ENCODE data around the gene EEA1. TPM values are rescaled to one million over a fixed set of nuclear protein-coding genes. Genes with fewer than 3 reads are reported as not detected.

The EEA1 gene
- total RNA-seq, 1 donor from 2014 or later: 12.0 TPM

DNA sequence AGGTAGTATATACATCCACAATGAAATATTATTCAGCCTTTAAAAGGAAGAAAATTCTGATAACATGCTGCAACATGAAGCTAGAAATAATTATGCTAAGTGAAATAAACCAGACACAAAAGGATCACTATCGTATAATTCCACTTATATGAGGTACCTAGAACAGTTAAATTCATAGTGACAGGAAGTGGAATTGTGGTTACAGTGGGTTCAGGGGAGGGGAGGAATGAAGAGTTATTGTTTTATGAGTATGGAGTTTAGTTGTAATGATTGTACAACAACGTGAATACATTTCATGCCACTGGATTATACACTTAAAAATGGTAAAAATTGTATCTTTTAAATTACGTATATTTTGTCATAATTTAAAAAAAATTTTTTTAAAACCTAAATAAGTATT is 21.0 kb downstream of the EEA1 start:
- H3K4me3 Mint-ChIP-seq (ENCODE audit: unreplicated experiment): no peak overlapping the region
- TF ChIP-seq, protein P1, sequence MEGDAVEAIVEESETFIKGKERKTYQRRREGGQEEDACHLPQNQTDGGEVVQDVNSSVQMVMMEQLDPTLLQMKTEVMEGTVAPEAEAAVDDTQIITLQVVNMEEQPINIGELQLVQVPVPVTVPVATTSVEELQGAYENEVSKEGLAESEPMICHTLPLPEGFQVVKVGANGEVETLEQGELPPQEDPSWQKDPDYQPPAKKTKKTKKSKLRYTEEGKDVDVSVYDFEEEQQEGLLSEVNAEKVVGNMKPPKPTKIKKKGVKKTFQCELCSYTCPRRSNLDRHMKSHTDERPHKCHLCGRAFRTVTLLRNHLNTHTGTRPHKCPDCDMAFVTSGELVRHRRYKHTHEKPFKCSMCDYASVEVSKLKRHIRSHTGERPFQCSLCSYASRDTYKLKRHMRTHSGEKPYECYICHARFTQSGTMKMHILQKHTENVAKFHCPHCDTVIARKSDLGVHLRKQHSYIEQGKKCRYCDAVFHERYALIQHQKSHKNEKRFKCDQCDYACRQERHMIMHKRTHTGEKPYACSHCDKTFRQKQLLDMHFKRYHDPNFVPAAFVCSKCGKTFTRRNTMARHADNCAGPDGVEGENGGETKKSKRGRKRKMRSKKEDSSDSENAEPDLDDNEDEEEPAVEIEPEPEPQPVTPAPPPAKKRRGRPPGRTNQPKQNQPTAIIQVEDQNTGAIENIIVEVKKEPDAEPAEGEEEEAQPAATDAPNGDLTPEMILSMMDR (IDR thresholded peaks at IDR 0.05; ENCODE audit: partially characterized antibody, unreplicated experiment): no peak
- no peaks in the 10 kb centered on the region for H3K27me3 Mint-ChIP-seq (ENCODE audit: unreplicated experiment)
- DNase-seq: no peak
- no peaks in the 10 kb centered on the region for H3K36me3 Mint-ChIP-seq (ENCODE audit: unreplicated experiment)
- H3K27ac Mint-ChIP-seq (ENCODE audit: unreplicated experiment): no peak overlapping the region
- H3K4me1 Mint-ChIP-seq (ENCODE audit: low read depth, unreplicated experiment): no peaks in the 10 kb centered on the region
- no peaks in the 10 kb centered on the region for H3K9me3 Mint-ChIP-seq (ENCODE audit: unreplicated experiment)

DNA sequence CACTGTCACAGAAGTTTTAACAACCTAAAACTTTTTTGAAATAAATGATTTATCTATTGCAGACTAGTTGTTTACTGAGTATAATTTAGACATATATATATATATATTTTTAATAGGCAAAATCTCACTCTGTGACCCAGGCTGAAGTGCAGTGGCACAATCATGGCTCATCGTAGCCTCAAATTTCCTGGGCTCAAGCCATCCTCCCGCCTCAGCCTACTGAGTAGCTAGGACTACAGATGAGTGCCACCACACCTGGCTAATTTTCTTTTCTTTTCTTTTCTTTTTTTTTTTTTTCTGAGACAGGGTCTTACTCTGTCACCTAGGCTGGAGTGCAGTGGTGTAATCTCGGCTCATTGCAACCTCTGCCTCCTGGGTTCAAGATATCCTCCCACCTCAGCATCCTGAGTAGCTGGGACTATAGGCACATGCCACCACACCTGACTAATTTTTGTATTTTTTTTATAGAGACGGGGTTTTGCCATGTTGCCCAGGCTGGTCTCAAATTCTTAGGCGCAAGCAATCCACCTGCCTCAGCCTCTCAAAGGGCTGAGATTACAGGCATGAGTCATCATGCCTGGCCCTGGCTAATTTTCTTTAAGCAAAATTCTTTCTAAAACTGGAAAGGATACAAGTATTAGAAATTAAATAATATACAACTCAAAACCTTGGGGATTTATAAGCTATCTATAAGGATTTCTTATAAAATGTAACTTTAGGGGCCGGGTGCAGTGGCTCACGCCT is 23.1 kb downstream of the EEA1 start:
- no peaks in the 10 kb centered on the region for H3K9me3 Mint-ChIP-seq (ENCODE audit: unreplicated experiment)
- H3K4me1 Mint-ChIP-seq (ENCODE audit: low read depth, unreplicated experiment): no peaks in the 10 kb centered on the region
- H3K4me3 Mint-ChIP-seq (ENCODE audit: unreplicated experiment): no peak overlapping the region
- DNase-seq: no peak
- H3K27me3 Mint-ChIP-seq (ENCODE audit: unreplicated experiment): no peaks in the 10 kb centered on the region
- TF ChIP-seq, protein P1 (IDR thresholded peaks at IDR 0.05; ENCODE audit: partially characterized antibody, unreplicated experiment): no peak
- H3K36me3 Mint-ChIP-seq (ENCODE audit: unreplicated experiment): no peaks in the 10 kb centered on the region
- no peak overlapping the region for H3K27ac Mint-ChIP-seq (ENCODE audit: unreplicated experiment)

DNA sequence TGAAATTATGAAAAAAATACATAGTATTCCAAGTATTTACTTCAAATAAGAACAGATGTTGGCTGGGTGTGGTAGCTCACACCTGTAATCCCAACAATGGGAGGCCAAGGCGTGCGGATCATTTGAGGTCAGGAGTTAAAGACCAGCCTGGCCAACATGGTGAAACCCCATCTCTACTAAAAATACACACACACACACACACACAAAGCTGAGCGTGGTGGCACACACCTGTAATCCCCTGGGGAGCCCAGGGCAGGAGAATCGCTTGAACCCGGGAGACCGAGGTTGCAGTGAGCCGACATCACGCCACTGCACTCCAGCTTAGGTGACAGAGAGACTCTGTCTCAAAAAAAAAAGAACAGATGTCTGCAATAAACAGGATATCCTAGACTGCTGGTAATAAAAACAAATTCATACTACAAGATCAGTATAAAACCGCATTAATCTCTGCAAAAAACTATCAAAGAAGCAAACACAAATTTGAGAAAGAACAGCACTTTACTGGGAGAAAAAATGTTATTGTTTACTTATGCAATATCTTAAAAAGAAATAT is 23.8 kb downstream of the EEA1 start:
- Mint-ChIP-seq H3K36me3 (ENCODE audit: unreplicated experiment) (no peaks in the 10 kb centered on the region), H3K4me3 (ENCODE audit: unreplicated experiment) (no peak overlapping the region), H3K27me3 (ENCODE audit: unreplicated experiment) (no peaks in the 10 kb centered on the region), H3K9me3 (ENCODE audit: unreplicated experiment) (no peaks in the 10 kb centered on the region), H3K4me1 (ENCODE audit: low read depth, unreplicated experiment) (no peaks in the 10 kb centered on the region), H3K27ac (ENCODE audit: unreplicated experiment) (no peak overlapping the region)
- TF ChIP-seq, protein P1 (IDR thresholded peaks at IDR 0.05; ENCODE audit: partially characterized antibody, unreplicated experiment): no peak
- DNase-seq: no peak

DNA sequence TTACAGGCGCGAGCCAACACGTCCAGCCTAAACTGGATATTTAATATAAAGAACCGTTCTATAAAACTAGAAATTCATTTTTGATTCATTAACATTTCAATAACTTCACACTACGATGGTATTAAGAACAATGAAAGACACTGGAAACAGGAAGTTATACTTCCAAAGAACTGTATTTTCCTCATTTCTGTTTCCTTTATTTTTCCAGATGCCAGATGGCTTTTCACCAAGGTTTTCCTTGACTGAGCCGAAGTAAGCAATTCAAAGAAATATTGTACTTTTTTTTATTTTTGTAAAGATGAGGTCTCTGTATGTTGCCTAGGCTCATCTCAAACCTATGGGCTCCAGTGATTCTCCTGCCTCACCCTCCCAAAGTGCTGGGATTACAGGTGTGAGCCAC is 28.2 kb downstream of the EEA1 start:
- Mint-ChIP-seq H3K4me1 (ENCODE audit: low read depth, unreplicated experiment) (no peaks in the 10 kb centered on the region), H3K27me3 (ENCODE audit: unreplicated experiment) (peaks cover 3% of the 10 kb centered on the region), H3K36me3 (ENCODE audit: unreplicated experiment) (no peaks in the 10 kb centered on the region), H3K27ac (ENCODE audit: unreplicated experiment) (no peak overlapping the region), H3K9me3 (ENCODE audit: unreplicated experiment) (peaks cover 2% of the 10 kb centered on the region), H3K4me3 (ENCODE audit: unreplicated experiment) (no peak overlapping the region)
- TF ChIP-seq, protein P1 (IDR thresholded peaks at IDR 0.05; ENCODE audit: partially characterized antibody, unreplicated experiment): no peak
- no peak for DNase-seq

DNA sequence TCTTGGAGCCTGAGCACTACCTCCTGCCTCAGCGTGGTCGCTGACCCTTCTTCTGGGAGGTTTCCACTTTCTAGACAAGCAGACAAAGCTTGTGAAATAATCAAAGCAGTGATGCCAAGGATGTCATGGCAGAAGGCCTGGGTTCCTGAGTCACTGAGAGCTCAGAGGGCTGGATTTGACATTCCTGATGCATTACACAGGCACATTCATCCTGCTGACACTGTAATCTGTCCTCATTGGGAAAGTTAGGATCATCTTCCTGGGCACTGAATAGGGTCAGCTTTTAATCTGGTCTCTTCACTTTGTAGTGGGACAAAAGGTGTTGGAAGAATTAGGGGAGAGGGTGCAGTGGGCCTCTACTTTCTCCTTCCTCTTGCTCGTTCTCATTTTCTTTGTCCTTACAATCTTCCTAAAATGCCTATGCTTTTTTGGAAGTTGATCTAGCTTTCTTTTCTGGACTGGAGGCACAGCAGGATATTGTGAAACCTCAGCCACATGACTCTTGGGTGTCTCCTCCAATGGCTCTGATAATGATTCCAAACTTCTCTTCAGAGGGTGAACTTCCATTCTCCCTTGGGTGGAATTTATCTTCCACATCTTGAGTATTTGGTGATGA is 29.6 kb downstream of the EEA1 start:
- Mint-ChIP-seq H3K4me1 (ENCODE audit: low read depth, unreplicated experiment) (no peaks in the 10 kb centered on the region), H3K9me3 (ENCODE audit: unreplicated experiment) (peaks cover 2% of the 10 kb centered on the region), H3K4me3 (ENCODE audit: unreplicated experiment) (no peak overlapping the region), H3K27ac (ENCODE audit: unreplicated experiment) (no peak overlapping the region), H3K36me3 (ENCODE audit: unreplicated experiment) (no peaks in the 10 kb centered on the region), H3K27me3 (ENCODE audit: unreplicated experiment) (peaks cover 3% of the 10 kb centered on the region)
- no peak for DNase-seq
- TF ChIP-seq, protein P1 (IDR thresholded peaks at IDR 0.05; ENCODE audit: partially characterized antibody, unreplicated experiment): no peak
